ENCODE measurements around the gene NDUFAF2.
"Not testable (repeated sequence)": the region's sequence is repeated elsewhere in the genome, so short reads cannot be mapped to it uniquely, and the experiment has no call there.

NDUFAF2 gene

DNA sequence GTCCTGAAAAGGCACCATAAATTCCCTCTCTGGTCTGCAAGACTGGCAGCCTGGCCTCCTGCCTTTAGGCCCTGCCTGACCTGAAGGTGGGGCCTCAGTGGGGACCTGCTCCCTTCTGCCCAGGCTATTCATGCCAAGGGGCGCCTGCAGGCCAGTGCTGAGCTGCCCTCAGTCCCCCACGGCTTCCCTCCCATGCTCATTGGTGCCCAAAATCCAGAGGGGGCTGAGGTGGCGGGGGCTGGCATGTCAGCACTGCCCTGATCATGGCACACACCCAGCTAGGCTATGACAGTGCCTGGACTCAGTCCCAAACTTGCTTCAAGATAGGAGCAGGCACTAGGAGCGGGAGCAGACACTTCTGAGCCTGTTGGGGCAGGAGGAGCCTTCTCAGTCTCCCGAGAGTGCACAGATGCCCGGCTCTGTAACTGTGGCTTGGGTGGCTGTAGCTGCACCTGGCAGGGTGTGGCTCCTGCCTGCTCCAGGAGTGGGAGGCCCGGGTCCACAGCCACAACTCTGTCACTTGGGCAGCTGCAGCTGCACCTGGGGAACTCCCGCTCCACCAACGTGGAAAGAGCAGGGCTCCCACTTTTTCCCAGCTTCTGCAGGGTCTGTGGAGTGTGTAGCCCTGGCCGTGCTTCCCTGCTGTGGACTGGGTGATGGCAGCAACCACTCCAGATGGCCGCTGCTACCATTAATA lies 49.0 kb downstream of the NDUFAF2 start:
- DNase-seq: no peak

DNA sequence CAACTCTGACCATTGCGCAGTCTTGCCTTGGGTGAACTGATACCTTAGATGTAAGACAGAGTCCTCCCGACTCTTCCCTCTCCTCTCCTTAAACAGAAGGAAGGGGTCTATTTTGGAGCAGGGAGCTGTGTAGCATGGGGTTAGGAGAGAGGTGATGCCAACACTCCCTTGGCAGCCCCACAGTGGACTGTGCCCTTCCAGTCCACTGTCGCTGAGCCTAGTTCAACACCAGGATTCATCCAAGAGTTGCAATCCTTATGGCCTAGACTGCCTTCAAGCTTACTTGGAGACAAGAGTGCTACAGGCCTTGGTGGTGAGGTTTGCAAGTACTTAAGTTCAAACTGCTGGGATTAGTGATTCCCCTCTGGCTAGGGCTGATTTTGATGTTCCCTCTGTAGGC lies 51.4 kb downstream of the NDUFAF2 start:
- DNase-seq: no peak

DNA sequence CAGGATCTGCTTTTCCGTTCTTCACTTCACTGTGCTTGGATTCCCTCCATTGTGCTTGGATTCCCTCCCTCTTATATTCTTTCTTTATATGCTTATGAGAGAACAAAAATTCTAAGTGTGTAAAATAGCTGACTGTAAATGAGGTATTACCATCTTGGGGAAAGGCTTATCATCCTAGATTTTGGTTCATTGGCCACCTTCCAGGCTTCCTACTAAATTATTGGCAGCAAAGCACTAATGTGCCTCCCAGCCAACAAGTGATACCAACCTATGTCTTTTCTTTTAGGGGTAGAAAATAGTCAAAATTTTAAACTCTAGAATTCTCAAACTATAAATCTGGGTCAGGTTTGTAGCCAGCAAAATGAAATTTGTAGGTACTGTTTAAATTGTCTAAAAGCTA lies 52.7 kb downstream of the NDUFAF2 start:
- no peak for DNase-seq

DNA sequence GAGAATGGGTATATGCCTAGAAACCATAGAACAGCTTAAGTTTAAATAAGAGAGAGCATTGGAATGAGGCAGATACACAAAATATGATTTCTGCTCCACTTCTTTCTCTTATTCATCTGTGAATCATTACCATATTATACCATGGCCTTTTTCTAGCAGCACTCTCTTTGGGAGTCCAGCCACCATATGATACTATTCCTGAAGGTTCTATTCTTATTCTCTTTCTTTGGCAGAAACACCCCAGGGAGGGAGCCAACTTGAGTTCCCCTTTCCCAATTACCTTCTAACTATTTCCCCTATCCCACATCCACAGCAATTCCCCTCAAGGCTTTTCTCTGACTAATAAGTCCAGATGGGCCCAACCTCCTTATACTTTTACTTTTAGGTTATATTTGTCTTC lies 55.9 kb downstream of the NDUFAF2 start:
- no peak for DNase-seq

DNA sequence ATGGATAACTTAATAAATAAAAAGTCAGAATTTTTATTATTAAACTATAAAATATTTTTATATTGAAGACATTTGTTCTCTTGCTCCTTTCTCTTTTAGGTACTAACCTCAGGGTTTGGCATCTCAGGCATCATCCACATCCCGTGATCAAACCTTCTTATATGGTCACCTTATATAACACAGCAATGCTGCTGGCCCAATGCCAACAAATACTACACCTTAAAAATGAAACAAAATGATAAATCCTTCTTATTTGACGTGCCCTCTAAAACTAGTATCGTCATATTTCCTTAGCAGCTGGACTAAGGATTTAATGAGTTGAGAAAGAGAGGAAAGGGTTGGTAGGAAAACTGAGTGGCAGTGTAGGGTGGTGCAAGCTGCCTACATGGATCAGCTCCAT lies 56.6 kb downstream of the NDUFAF2 start:
- DNase-seq: no peak

DNA sequence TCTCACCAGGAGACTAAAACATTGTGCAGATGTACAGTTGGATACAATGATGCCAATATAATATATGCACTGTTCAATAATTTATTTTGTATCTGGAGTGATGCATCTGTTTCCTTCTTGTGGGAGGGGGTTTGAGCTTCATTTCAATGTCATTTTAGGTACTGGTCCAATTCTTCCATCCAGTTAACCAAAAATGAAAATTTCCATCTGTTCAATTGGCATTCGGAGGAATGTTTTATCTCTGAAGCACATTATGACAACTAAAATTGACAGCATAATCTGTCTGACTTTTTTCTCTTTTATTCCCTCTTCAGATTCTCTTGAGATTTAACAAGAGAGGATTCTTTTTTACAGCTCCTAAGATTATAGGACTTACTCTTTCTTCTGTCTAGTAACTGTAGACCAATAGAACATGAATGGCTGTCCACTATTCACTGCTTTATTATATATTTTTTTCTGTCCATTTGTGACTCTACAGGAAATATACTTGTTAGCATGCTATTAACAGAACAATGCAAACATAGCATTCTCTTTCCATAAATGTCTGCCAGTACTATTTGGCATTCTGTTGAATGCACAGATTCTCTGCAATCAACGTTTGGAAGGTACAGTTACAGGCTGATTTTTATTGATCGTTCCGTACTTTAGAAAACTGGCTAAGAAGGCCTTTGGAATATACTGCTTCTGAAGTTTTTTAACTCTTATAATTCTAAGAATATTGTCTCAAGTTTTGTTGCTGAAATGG lies 57.8 kb downstream of the NDUFAF2 start:
- no peak for DNase-seq

DNA sequence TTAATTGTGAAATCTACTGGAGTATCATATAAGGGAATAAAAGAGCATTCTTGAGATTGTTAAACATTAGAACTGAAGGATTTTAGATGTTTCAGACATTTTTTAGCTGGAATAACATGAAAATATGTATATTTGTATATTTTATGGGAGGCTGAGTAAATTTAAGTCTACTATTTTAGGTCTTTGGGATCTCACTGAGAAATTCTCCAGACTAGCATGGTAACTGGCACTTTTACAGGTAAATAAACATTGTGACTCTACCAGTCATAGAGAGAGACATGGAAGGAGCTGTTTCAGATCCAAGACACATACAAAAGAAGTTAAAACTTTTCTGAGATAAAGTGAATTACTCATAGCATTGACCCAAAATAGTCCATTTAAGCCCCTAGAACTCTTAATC lies 59.4 kb downstream of the NDUFAF2 start:
- no peak for DNase-seq

DNA sequence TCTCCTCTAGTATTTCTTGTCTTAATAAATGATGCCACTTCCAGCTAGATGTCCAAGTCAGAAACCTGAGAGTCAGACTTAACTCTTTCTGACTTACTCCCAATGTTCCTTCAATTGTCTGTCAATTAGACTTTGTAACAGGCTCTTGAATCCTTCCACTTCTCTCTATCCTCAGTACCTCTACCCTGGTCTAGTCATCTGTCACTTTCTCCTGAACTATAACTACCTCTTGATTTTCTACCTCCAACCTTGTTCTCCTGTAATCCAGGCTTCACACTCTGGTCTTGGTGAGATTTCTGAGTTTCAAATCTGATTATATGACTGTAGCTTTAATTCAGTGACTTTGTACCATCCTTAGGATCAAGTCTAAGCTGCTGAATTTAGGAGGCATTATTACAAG lies 64.9 kb downstream of the NDUFAF2 start:
- no peak for DNase-seq

DNA sequence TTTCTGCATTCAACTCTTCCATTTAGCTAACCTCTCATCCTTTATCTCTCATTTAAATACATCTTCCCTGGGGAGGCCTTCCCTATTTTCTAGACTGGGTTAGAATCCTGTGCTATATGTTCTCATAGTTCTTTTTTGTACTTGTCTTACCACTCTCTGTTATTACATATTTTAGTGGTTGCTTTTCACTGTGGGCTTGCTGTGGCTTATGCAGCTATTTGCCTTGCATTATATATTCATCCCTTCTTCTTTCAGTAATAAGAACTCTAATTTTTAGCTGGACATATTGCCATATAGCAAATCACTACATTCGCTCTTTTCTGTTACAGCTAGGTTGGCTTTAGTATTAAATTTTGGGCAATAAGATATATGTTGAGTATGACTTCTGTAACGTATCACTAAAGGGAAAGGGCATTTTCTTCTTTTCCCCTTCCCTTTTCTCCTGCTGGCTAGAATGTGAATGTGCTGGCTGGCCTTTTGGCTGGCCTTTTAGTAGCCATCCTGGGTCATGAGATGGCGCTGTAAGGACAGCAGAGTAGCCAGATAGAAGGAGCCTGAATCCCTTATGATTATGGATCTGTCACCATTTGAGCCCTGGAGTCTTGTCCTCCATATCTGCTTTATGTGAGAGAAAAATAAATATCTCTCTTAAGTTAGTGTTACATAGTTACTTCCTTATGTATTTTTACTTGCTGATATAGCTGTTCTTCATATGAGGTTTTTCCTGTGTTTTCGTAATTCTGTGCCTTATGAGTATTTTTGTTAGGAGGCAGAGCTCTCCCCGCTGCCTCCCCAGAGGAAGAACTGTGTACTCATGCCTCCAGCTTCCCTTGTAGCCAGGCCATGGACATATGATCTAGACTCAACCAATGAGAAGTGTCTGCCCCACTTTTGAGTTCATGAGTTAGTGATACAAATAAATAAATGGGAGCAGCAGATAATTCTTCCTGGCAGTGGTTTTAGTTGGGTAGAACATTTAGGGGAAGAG lies 65.8 kb downstream of the NDUFAF2 start:
- no peak for DNase-seq

DNA sequence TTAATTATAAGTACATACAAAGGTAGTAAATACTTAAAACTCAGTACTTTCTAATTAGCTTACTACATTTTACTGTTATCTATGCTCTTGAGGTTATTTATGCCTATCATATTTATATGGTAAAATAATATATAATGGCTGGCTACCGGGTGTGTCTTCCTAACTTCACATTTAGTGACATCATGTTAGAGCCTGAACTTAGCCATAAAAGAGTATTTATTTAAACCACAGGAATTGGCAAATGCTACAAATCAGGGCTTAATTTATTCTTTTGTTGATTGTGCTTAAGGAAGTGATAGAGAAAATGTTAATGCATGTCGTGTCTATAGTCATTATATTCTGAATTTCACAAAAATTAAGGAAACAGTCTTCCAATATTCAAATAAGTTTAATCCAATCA lies 73.1 kb downstream of the NDUFAF2 start:
- DNase-seq: no peak

DNA sequence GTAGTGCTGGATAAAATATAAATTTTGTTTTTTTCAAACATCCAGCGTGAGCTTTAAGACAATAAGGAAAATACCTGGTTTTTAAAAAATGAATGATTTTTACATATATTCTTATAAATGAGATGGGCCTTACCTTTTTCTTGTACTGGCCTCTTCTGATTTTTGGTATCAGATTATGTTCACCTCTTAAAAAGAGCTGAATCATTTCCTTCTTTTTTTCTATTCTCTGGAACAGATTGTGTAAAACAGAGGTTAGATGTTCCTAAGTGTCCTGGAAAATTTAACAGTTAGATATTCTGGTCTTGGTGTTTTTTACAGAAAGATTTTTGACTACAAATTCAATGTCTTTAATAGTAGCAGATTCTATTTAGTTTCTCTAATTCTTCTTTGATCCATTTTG lies 74.6 kb downstream of the NDUFAF2 start:
- DNase-seq: no peak

DNA sequence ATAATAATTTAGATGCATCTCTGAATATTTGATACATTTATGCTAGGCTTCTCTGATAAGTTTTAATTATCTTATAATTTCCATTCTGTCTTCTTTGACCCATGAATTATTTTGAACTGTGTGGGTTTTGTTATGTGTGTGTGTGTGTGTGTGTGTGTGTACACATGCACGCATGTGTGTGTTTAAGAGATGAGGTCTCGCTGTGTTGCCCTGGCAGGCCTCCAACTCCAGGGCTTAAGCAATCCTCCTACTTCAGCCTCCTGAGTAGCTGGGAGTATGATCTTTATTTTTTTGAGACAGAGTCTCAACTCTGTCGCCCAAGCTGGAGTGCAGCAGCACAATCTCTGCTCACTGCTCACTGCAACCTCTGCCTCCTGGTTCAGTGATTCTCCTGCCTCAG lies 75.4 kb downstream of the NDUFAF2 start:
- no peak for DNase-seq

DNA sequence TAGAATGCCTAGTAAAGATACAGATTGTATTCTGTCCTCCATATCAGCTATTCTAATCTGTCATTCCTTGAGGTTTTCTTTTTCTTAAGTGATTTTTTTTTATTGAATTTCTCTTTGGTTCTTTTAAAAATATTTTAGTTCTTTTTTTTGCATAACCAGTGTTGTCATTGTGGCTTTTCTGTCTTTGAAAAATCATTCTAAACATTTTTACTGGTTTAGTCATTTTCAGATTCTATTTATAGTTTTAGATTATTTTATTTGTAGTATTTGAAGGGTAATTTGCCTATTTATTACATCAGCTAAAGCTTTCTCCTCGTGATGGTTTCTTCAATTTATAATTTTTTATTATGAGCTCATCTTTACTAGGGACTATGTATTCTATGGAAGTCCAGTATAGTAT lies 78.1 kb downstream of the NDUFAF2 start:
- DNase-seq: no peak

DNA sequence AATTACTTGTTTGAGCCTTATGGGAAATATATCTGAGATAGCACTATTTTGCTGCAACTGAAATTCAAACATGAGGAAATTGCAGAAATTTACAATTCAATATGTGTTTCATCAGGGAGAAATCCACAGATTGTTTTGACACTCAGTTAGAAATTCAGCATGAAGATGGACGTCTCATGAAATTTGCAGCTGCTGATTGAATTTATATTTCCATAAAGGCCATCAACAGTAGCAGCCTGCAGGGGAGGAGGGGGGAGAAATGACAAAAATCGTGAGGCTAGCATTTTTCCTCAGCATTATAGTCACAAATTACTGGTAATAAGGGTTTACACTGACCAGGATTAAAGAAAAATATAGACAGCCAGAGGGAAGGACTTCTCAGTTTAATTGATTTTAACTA lies 81.0 kb downstream of the NDUFAF2 start:
- no peak for DNase-seq

DNA sequence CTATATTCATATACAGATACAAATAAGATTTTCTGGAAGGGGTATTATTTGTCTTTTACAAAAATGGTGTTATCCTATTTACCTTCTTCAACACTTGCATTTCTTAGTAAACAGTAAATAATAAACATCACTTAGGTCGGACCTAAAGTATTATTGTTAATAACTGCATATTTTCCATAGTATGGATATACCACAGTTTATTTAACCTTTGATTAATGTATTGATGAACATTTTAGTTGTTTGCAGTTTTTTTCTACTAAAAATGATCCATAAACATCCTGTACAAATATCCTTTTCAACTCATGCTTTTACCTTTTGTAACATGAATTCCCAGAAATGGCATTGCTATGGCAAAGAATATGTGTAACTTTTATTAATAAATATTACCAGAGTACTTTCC lies 83.4 kb downstream of the NDUFAF2 start:
- no peak for DNase-seq

DNA sequence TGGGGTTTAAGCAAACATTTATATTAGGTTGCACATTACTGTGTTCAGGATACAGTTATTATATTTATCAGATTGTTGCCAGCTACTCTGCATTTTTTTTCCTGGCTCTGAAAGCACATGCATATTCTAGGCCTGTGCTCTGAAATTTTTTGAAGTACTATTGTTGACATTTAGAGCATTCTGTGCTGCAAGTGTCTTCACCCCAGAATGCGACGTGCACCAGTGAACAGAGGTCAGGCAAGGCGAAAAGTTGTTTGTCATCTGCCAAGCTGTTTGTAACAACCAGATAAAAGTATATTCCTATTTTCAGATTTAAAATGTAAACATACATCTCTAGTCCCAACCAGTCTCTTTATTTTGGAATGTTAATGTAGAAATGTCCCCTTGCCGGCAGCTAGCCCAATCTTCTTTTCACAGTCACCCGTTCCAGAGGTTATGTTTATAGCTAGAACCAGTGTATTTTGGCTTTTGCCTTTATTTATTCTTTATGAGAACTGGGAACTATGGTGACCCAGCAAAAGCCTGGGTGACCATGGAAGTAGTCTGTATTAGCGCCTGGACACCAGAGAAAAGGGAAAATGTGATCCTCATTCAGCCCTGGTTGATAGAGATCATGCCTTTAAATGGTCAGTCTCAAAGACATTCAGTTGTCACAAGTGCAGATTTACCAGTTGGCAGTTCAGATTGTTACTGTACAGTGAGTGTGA lies 84.6 kb downstream of the NDUFAF2 start:
- DNase-seq: no peak

DNA sequence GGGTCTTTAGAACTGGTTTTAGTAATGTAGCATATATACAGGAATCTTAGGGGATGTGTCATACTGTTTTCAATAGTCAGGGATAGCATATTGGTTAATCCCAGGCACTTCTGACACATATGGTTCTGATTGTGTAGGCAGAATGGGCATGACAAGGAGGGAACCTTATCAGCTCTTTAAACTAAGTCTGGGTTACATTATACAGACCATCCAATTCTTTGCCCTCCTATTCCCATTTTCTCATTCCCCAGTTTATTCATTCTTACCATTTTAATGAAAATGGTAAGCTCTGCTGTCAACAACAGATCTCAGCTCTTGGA lies 85.1 kb downstream of the NDUFAF2 start:
- no peak for DNase-seq

DNA sequence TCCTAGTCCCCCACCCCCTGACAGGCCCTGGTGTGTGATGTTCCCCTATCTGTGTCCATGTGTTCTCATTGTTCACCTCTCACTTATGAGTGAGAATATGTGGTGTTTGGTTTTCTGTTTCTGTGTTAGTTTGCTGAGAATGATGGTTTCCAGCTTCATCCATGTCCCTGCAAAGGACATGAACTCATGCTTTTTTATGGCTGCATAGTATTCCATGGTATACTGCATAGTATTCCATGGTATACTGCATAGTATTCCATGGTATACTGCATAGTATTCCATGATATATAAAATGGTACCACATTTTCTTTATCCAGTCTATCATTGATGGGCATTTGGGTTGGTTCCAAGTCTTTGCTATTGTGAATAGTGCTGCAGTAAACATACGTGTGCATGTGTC lies 86.3 kb downstream of the NDUFAF2 start:
- DNase-seq: not testable (repeated sequence)

DNA sequence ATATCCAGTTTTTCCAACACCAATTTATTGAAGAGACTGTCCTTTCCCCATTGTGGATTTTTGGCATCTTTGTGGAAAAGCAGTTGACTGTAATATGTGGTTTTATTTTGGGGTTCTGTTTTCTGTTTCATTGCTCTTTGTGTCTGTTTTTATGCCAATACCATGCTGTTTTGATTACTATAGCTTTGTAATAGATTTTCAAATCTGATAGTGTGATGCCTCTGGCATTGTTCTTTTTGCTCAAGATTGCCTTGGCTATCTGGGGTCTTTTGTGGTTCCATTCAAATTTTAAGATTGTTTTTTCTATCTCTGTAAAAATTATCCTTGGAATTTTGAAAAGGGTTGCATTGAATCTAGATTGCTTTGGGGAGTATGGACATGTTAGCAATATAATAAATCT lies 99.5 kb downstream of the NDUFAF2 start:
- DNase-seq: no peak

DNA sequence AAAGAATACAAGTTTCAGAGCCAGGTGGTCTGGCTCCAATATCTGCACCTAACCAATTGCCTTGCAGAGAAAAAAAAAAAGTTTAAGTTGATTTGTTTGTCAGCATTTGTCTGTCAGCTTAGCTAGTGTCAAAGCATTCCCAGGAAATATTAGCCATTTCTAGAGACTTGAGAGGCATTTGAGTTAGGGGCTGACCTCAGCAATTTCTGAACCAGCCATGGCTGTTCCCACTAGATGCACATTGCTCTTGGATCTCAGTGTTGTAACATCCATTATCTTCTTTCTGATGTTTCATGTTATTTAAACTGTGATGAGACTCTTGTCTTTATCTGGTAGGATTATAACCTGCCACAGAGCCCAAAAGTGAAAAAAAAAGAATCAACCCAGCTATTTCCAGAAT lies 102.3 kb downstream of the NDUFAF2 start:
- no peak for DNase-seq

DNA sequence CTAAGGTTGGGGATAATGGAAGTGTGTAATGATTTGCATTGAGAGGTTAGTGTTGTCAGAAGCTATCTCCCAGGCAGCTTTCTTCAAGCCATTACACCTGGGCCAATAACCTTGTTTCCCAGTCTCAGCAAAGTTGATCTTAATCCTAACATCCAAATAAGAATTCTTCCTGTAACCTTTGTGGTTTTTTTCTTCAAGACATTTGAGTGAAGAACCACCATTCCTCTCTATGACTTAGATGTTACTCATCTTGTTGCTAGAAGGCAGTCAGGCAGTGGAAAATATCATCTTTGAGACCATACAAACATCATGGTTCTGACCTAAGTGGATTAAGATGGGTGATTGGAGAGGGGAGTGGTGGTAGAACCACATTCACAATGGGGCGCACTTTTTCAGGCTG lies 103.5 kb downstream of the NDUFAF2 start:
- DNase-seq: no peak

DNA sequence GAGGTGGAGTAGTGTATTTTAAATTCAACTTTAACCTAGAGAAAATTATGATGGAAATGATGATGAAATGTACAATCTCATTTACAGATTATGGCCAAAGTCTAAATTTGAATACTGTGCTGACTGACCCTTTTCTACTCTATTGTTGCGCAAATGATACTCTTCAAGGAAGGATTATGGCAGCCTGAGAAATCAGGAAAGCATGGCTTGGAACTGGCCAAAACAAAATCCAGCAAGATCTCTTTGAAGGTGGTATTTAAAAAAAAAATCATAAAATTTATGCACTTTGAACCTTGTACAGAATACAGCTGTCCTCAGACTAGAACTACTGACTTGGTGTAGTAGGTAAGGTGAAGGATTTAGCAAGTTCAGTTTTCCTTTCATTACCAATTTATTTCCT lies 105.3 kb downstream of the NDUFAF2 start:
- no peak for DNase-seq

DNA sequence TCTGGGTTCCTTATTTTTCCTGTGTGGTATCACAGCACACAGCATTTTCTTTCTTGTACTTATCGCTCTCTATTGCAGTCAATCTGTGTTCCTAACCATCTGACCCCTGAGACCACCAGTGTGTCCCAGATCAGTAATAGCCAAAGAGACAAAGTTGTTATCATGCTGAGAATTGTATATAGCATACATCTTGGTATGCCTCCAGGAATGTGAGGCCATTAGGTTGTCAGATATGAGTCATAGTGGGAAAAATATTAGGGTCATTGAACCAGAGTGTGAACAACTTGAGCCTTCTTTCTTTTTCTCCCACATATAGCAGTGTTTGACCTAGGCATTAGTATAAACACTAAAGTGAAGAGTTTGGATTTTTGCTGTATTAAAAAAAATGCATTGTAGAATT lies 106.3 kb downstream of the NDUFAF2 start:
- no peak for DNase-seq

Data from stimulated activated CD4-positive, alpha-beta T cell treated with anti-CD3 and anti-CD28 coated beads, Interleukin-2, amount 100 ng/mL, for 48 hours (primary cell).